ENCODE results near the gene RPL6. TPM values are rescaled to one million over a fixed set of nuclear protein-coding genes. Genes with fewer than 3 reads are reported as not detected.
A peak's percentile ranks its signal among the peaks of the same experiment; 100 is the strongest.
"Not testable (repeated sequence)": the region's sequence is repeated elsewhere in the genome, so short reads cannot be mapped to it uniquely, and the experiment has no call there.

Gene RPL6
- polyA plus RNA-seq, 1 donor from 2014 or later, result 701 TPM

DNA sequence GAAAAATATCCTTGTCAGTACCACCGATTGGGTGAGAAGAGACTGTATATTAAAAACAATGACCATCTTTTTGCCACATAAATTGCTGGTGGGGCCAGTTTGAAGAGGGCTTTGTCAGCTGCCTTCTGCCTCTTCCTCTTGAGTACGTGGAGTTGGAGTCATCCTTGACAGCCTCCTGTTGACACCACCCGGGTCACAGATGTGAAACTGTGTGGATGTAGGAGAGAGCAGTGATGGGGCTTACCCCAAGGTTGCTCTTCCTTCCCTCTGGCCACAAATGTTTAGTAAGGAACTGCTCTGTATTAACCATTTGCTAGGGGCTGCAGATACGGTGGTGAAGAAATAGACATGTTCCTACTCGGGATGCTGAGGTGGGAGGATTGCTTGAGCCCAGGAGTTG, 21.5 kb upstream of the RPL6 start:
- H3K27ac Mint-ChIP-seq, result no peak overlapping the region
- H3K4me1 Mint-ChIP-seq, result peaks cover 4 to 8% (median 6%) of the 10 kb centered on the region in 3 donors
- peaks cover 6% of the 10 kb centered on the region for H3K36me3 Mint-ChIP-seq
- H3K27me3 Mint-ChIP-seq, result no peaks in the 10 kb centered on the region
- H3K4me3 Mint-ChIP-seq, result no peak overlapping the region
- H3K9me3 Mint-ChIP-seq, result no peaks in the 10 kb centered on the region

GRCh38 chr12:112427760-112428159, 18.4 kb upstream of the RPL6 start:
- Mint-ChIP-seq H3K4me3 (no peak overlapping the region), H3K27ac (no peak overlapping the region), H3K27me3 (no peaks in the 10 kb centered on the region), H3K4me1 (peaks cover 13 to 17% (median 14%) of the 10 kb centered on the region in 3 donors), H3K36me3 (peaks cover 6% of the 10 kb centered on the region), H3K9me3 (no peaks in the 10 kb centered on the region)

GRCh38 chr12:112425582-112426382, 16.4 kb upstream of the RPL6 start:
- H3K27ac Mint-ChIP-seq, result no peak overlapping the region
- no peaks in the 10 kb centered on the region for H3K9me3 Mint-ChIP-seq
- no peaks in the 10 kb centered on the region for H3K27me3 Mint-ChIP-seq
- H3K4me1 Mint-ChIP-seq, result peaks cover 17 to 30% (median 26%) of the 10 kb centered on the region in 3 donors
- no peaks in the 10 kb centered on the region for H3K36me3 Mint-ChIP-seq
- H3K4me3 Mint-ChIP-seq, result no peak overlapping the region

DNA sequence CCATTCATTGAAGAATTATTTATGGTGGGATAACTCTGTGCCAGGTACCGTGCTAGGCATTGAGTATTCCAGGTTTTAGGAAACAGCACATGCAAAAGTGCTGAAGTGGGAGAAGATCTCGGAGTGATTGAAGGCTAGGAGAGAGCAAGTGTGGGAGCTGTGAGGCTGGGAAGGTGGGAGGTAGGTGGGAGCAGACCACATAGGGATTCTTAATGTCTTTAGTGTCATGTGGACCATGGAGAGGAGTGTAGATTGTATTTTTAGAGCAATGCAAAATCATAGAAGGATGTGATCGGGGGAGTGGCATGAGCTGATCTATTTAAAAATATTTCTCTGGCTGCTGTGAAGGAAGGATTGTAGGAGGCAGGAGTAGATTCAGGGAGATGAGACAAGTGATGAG, 14.7 kb upstream of the RPL6 start:
- H3K9me3 Mint-ChIP-seq, result no peaks in the 10 kb centered on the region
- no peaks in the 10 kb centered on the region for H3K27me3 Mint-ChIP-seq
- H3K4me1 Mint-ChIP-seq, result peaks cover 23 to 40% (median 38%) of the 10 kb centered on the region in 3 donors
- H3K36me3 Mint-ChIP-seq, result no peaks in the 10 kb centered on the region
- H3K27ac Mint-ChIP-seq, result peak overlapping the region in 1 of 3 donors; percentile 28
- peak overlapping the region in 2 of 4 donors; percentile 3 to 47 for H3K4me3 Mint-ChIP-seq

- no peaks in the 10 kb centered on the region for H3K27me3 Mint-ChIP-seq
- H3K4me1 Mint-ChIP-seq, result peaks cover 23 to 40% (median 37%) of the 10 kb centered on the region in 3 donors
- no peaks in the 10 kb centered on the region for H3K36me3 Mint-ChIP-seq
- H3K27ac Mint-ChIP-seq, result no peak overlapping the region
- H3K9me3 Mint-ChIP-seq, result no peaks in the 10 kb centered on the region
- peak overlapping the region in 1 of 4 donors; percentile 76 for H3K4me3 Mint-ChIP-seq
These were observed 13.1 kb upstream of the RPL6 start for GRCh38 chr12:112422531-112422930.

DNA sequence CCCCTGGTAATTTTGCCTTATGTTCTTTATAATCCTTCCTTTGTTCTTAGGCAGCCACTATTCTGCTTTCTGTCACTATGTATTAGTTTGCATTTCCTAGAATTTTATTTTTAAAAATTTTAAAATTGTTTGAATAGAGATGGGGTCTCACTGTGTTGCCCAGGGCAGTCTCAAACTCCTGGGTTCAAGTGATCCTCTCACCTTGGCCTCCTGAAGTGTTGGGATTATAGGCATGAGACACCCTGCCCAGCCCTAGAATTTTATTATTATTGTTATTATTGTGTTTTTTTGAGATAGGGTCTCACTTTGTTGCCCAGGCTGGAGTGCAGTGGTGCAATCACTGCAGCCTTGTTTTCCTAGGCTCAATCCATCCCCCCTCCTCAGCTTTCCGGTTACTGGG, 12.0 kb upstream of the RPL6 start:
- H3K27me3 Mint-ChIP-seq, result no peaks in the 10 kb centered on the region
- peaks cover 23 to 41% (median 39%) of the 10 kb centered on the region in 3 donors for H3K4me1 Mint-ChIP-seq
- no peaks in the 10 kb centered on the region for H3K9me3 Mint-ChIP-seq
- H3K27ac Mint-ChIP-seq, result peak overlapping the region in 1 of 3 donors; percentile 56
- no peaks in the 10 kb centered on the region for H3K36me3 Mint-ChIP-seq
- H3K4me3 Mint-ChIP-seq, result peak overlapping the region in 1 of 4 donors; percentile 100

- no peaks in the 10 kb centered on the region for H3K36me3 Mint-ChIP-seq
- no peaks in the 10 kb centered on the region for H3K27me3 Mint-ChIP-seq
- H3K4me1 Mint-ChIP-seq, result peaks cover 23 to 41% (median 39%) of the 10 kb centered on the region in 3 donors
- H3K27ac Mint-ChIP-seq, result peak overlapping the region; percentile 15 to 87 (median 86)
- H3K4me3 Mint-ChIP-seq, result peak overlapping the region; percentile 39 to 100 (median 77)
- H3K9me3 Mint-ChIP-seq, result no peaks in the 10 kb centered on the region
These were observed 11.3 kb upstream of the RPL6 start for GRCh38 chr12:112420740-112421139.

DNA sequence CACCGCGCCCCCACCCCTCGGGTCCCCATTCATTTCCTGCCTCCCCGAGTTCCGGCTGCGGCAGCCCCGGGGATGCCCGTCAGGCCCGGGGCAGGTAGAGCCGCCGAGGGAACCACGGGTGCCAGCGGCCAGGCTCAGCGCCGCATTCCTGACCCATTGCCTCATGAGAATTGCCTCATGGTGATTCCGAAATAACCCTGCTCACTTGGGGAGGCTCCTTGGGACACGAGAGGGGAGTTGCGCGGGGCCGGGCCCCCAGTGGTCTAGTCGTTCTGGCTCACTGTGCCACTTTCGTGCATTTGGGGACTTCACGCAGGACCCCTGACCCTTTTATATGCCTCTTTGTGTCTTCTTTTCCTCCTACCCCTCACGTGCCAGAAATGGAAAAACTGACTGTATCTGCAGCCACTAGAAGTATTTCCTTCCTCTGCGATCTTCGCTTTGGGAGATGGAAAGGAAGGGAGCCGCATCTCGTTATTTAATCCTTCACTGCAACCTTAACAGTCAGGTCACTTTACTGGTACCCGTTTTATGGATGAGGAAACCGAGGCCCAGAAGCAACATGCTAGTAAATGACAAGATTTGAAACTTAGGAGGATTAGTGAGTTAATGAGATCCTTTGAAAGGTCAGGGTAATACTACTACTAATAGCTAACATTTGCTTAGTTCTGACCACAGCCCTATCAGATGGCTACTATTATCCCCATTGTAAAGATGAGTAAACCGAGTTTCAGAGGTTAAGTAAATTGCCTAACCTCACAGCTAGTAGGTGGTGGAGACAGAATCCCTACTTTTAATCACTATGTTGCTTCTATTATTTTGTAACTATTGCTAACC, 10.1 kb upstream of the RPL6 start:
- Mint-ChIP-seq H3K4me1 (peaks cover 23 to 41% (median 39%) of the 10 kb centered on the region in 3 donors), H3K27me3 (no peaks in the 10 kb centered on the region), H3K4me3 (peak overlapping the region; percentile 87 to 100 (median 94)), H3K36me3 (no peaks in the 10 kb centered on the region), H3K27ac (peak overlapping the region; percentile 84 to 99 (median 92)), H3K9me3 (no peaks in the 10 kb centered on the region)

- Mint-ChIP-seq H3K27ac (peak within 1 kb of the TSS; percentile 98 to 100 (median 99)), H3K4me1 (peaks cover 16 to 35% (median 33%) of the 10 kb centered on the region in 3 donors), H3K4me3 (peak within 1 kb of the TSS; percentile 94 to 100 (median 98)), H3K9me3 (no peaks in the 10 kb centered on the region), H3K27me3 (no peaks in the 10 kb centered on the region), H3K36me3 (no peaks in the 10 kb centered on the region)
These were observed 9.3 kb upstream of the RPL6 start, which contains the start of gene PTPN11 for GRCh38 chr12:112418608-112419296. Gene PTPN11, plus strand, starts transcription at chr12:112418947. Its CDS starts 165 bp downstream, at chr12:112419112.

GRCh38 chr12:112418273-112418607, 8.8 kb upstream of the RPL6 start:
- peak overlapping the region; percentile 98 to 100 (median 99) for H3K27ac Mint-ChIP-seq
- H3K27me3 Mint-ChIP-seq, result no peaks in the 10 kb centered on the region
- no peaks in the 10 kb centered on the region for H3K36me3 Mint-ChIP-seq
- H3K4me1 Mint-ChIP-seq, result peaks cover 15 to 35% (median 32%) of the 10 kb centered on the region in 3 donors
- H3K4me3 Mint-ChIP-seq, result peak overlapping the region; percentile 94 to 100 (median 98)
- H3K9me3 Mint-ChIP-seq, result no peaks in the 10 kb centered on the region

DNA sequence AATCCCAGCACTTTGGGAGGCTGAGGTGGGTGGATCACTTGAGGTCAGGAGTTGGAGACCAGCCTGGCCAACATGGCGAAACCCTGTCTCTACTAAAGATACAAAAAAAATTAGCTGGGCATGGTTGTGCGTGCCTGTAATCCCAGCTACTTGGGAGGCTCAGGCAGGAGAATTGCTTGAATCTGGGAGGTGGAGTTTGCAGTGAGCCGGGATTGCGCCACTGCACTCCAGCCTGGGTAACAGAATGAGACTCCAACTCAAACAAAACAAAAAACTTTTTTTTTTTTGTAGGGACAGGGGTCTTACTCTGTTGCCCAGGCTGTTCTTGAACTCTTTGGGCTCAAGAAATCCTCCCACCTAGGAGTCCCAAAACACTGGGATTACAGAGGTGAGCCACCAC, 6.1 kb upstream of the RPL6 start:
- not testable (repeated sequence) for H3K27ac Mint-ChIP-seq, H3K36me3 Mint-ChIP-seq, H3K27me3 Mint-ChIP-seq, H3K9me3 Mint-ChIP-seq
- H3K4me3 Mint-ChIP-seq, result peak overlapping the region in 1 of 4 donors; percentile 67
- peaks cover 11 to 21% (median 17%) of the 10 kb centered on the region in 3 donors for H3K4me1 Mint-ChIP-seq

DNA sequence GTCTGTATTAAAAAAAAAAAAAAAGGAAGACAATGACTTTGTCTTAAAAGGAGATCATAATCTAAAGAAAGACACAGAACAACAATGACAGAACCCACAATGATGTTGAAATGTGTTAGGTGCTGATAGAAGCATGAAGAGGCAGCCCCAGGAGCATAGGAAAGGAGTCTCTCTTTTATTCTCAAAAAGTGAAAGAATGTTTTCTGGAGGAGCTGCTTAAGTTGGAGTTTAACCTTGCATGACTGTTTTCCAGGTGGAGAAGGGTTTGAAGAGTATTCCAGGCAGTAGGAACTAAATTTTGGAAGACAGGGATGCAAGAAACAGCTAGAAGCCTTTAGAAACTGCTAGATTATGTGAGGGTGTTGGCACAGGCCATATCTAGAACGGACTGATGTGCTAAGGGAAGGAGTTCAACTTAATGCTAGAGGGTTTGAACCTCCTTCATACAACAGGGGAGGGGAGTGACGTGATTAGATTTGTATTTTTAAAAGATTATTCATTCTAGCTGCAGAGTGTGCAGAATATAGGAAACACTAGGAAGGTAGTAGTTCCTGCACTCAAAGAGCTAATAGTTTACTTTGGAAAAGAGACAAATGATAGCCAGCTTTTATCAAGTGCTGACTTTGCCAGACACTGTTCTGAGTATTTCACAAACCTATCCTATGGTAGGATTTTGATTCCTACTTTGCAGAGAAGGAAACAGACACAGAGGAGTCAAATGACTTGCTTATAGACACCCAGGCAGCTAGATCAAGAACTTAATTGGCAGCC, 4.6 kb upstream of the RPL6 start:
- H3K9me3 Mint-ChIP-seq, result no peaks in the 10 kb centered on the region
- no peaks in the 10 kb centered on the region for H3K27me3 Mint-ChIP-seq
- H3K4me3 Mint-ChIP-seq, result peak overlapping the region in 1 of 4 donors; percentile 36
- no peaks in the 10 kb centered on the region for H3K36me3 Mint-ChIP-seq
- peaks cover 11 to 21% (median 12%) of the 10 kb centered on the region in 3 donors for H3K4me1 Mint-ChIP-seq
- H3K27ac Mint-ChIP-seq, result peak overlapping the region in 1 of 3 donors; percentile 30

- Mint-ChIP-seq H3K36me3 (peaks cover 1% of the 10 kb centered on the region), H3K4me3 (peak overlapping the region; percentile 99 to 100 (median 100)), H3K27ac (peak overlapping the region; percentile 99 to 100 (median 99)), H3K4me1 (peaks cover 25 to 38% (median 28%) of the 10 kb centered on the region in 3 donors), H3K27me3 (no peaks in the 10 kb centered on the region), H3K9me3 (no peaks in the 10 kb centered on the region)
These were observed 470 bp upstream of the RPL6 start for GRCh38 chr12:112409906-112410244.

DNA sequence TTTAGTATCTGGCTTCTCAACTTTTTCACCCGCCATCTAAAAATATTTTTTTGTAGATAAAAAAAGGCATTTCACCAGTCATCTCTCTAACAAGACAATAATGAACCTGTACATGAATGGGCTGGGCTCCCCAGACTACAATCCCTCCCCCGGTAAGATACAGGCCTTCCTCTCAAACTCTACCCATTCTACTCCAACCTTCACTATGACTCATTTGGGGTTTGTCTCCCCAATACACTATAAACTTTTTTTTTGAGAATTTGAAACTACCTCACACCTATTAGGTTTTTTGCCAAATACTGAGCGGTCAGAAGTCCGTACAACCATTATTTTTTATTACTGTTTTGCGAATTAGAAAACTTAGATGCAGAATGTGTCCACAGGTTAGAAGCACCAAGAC, 784 bp downstream of the RPL6 start:
- H3K27me3 Mint-ChIP-seq, result no peaks in the 10 kb centered on the region
- H3K4me3 Mint-ChIP-seq, result peak overlapping the region; percentile 99 to 100 (median 100)
- H3K4me1 Mint-ChIP-seq, result peaks cover 25 to 38% (median 28%) of the 10 kb centered on the region in 3 donors
- H3K36me3 Mint-ChIP-seq, result peaks cover 1% of the 10 kb centered on the region
- no peaks in the 10 kb centered on the region for H3K9me3 Mint-ChIP-seq
- peak overlapping the region; percentile 99 to 100 (median 99) for H3K27ac Mint-ChIP-seq
